DOHH2 (cell line): ENCODE measurements around the gene NGEF.

Experiments used
- CTCF ChIP-seq: fragments of 200-600 bp; sonication (generic); IDR thresholded peaks from one replicate; pipeline ENCODE4 v1.5.1; 2014; ENCODE audit warnings: antibody characterized with exemption, mild to moderate bottlenecking, low read depth, low read length; ENCODE audit not compliant: poor library complexity, severe bottlenecking
- EZH2phosphoT487 ChIP-seq: fragments of 200-600 bp; sonication (generic); IDR thresholded peaks from 2 replicates; pipeline ENCODE4 v1.6.1; 2017; ENCODE audit warnings: borderline replicate concordance, mild to moderate bottlenecking, antibody characterized with exemption, low read length, moderate library complexity, mixed read lengths

GRCh38 chr2:232951181-232951580 is 61.9 kb downstream of the NGEF start:
- TF ChIP-seq EZH2phosphoT487: no peak
- no peak for TF ChIP-seq CTCF
